Retinal pigment epithelial cell (primary cell): ENCODE results near the gene GPR22.

ENCODE experiments used
- DNase-seq: peaks from one replicate; pipeline ENCODE4 v3.0.0-alpha.2; 2010; ENCODE audit warnings: low read depth
- H3K4me3 ChIP-seq: 2 replicates; pipeline ENCODE4 v1.5.1; 2011; ENCODE audit warnings: mild to moderate bottlenecking, low read length, control low read depth, moderate library complexity
- TF ChIP-seq, protein P1 (sequence below): conservative IDR thresholded peaks from 2 replicates; pipeline ENCODE4 v1.5.1; 2011; ENCODE audit warnings: low read depth, low read length, control low read depth, inconsistent platforms

The GPR22 gene

DNA sequence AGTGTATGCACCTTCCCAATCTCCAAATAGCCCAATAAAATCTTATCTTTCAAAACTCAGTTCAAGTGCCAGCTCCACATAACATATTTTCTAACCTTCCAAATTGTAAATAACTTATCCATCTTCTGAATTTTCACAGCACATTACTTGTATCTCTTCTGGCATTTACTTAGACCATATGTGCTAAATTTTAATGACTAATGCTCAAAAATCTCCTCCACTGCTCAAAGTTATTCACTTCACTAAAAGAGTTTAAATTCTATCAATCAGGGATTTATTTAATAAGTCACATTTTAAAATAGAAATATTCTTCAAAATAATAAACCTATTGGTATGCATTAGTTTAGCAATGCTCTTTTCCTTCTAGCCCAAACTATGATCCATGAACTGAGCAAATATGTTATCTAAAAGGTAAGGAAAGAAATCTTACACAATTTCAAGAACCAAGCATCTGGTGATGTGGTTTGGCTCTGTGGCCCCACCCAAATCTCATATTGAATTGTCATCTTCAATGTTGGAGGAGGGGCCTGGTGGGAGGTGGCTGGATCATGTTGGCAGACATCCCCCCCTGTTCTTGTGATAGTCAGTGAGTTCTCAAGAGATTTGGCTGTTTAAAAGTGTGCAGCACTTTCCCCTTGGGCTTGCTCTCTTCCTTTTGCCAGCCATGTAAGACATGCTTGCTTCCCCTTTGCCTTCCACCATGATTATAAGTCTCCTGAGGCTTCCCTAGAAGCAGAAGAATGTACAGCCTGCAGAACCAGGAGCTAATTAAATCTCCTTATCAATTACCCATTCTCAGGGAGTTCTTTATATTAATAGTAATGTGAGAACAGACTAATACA is 28.1 kb upstream of the GPR22 start:
- no peak for DNase-seq
- H3K4me3 ChIP-seq = no peak overlapping the region
- TF ChIP-seq, protein P1, sequence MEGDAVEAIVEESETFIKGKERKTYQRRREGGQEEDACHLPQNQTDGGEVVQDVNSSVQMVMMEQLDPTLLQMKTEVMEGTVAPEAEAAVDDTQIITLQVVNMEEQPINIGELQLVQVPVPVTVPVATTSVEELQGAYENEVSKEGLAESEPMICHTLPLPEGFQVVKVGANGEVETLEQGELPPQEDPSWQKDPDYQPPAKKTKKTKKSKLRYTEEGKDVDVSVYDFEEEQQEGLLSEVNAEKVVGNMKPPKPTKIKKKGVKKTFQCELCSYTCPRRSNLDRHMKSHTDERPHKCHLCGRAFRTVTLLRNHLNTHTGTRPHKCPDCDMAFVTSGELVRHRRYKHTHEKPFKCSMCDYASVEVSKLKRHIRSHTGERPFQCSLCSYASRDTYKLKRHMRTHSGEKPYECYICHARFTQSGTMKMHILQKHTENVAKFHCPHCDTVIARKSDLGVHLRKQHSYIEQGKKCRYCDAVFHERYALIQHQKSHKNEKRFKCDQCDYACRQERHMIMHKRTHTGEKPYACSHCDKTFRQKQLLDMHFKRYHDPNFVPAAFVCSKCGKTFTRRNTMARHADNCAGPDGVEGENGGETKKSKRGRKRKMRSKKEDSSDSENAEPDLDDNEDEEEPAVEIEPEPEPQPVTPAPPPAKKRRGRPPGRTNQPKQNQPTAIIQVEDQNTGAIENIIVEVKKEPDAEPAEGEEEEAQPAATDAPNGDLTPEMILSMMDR = no peak

DNA sequence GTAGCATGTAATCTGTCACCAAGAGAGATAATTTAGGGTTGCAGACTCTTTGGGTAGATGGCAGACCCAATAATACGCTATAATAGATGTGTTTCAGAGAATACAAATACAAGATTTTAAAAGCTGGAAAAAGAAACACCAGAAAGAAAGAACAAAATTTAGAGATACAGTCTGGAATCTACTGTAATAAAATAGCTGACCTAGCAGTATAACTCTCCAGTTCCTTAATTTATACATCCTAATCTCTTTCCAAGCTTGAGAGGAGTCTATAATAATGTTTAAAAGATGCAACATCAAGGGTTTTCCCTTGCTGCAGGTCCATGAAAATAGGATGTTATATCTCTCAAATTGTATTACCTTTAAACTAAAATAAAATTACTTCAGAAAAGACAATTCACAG is 27.2 kb upstream of the GPR22 start:
- TF ChIP-seq, protein P1 = no peak

DNA sequence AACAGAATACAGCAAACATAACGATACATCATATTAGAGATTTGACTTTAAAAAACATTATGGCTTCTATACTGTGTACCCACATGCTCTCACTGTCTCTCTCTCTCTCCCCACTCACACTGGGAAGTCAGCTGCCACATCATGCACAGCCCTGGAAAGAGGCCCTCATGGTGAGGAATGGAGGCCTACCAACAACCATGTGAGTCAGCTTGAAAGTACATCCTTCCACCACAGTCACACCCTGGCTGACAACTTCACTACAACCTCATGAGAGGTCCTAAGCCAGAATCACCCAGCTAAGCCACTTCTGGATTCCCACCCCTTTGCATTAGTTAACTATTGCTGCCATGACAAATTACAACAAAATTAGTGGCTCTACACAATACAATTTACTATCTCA is 23.3 kb upstream of the GPR22 start:
- TF ChIP-seq, protein P1 = no peak
- DNase-seq = no peak
- H3K4me3 ChIP-seq = no peak overlapping the region

More for the DNA sequence above, 27.2 kb upstream of the GPR22 start:
- no peak for DNase-seq
- no peak overlapping the region for H3K4me3 ChIP-seq

DNA sequence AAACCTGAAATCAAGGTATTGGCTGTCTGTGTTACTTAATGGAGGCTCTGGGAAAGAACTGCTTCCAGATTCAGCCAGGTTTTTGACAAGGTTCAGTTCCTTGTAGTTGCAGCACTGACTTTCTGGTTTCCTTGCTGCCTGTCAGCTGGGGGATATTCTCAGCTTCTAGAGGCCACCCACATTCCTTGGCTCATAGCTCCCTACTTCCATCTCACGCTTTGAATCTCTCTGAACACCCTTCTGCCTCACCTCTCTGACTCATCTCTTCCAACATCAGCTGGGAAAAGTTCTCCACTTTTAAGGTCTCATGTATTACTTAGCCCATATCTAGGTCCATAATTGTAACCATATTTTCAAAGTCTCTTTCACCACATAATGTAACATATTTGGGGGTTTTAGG is 22.9 kb upstream of the GPR22 start:
- DNase-seq = no peak
- TF ChIP-seq, protein P1 = no peak
- no peak overlapping the region for H3K4me3 ChIP-seq

DNA sequence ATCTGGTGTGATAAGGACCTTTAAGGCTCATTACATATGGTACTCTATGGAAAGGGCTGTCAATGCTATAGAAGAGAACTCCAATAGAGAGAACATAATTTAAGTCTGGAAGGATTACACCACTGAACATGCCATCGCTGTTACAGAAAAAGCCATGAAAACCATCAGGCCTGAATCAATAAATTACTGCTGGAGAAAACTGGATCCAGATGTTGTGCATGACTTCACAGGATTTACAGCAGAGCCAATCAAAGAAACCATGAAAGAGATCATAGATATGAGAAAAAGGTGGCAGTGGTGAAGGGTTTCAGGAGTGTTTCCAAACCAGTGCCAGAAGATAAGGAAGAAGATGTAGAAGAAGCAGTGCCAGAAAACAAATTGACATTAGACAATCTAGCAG is 18.9 kb upstream of the GPR22 start:
- TF ChIP-seq, protein P1 = no peak
- H3K4me3 ChIP-seq = no peak overlapping the region
- no peak for DNase-seq

DNA sequence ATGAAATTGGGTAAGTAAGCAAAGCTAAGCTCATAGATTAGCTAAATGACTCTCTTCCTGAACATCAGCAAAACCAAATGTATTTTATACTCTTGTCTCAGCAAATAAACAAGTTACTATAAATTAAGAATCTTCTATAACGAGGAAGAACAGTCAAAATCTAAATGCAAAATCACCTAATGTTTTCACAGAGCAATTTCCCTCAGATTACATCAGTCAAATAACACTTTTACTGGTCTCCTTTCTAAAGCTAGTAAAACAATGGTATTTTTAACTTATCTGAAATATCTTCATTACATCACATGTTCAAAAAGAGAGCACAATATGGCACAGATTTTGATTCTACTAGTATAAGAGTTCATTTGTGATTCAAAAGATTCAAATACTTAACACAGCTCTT is 16.5 kb upstream of the GPR22 start:
- TF ChIP-seq, protein P1 = no peak
- DNase-seq = no peak
- no peak overlapping the region for H3K4me3 ChIP-seq

DNA sequence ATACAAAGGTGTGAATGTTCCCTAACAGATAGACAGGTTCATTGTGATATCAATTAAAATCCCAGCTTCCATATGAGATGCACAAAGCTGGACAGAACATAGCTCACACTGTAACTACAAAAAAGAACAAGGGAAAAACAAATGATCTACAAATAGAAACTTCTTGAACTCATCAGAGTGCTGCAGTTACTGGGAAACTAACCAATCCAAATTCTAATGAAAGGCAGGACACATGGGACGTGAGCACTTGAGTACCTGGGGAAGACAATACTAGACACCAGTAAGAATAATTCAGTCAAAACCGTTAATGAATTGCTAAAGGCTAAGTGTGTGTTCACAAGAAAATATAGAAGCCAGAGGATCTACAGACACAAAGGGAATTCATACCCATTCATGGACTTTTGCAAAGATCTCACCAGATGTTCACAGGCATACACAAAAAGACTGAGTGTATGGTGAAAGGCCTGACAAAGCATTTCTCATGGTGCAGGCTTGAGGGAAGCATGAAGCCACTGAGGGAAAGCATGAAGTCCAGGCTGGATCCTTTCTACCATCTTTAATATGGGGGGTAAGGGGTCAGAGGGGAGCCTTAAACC is 7.8 kb upstream of the GPR22 start:
- no peak for DNase-seq

More for the DNA sequence above, 7.8 kb upstream of the GPR22 start:
- no peak overlapping the region for H3K4me3 ChIP-seq
- TF ChIP-seq, protein P1 = no peak
